Bronchial epithelial cell (primary cell): ENCODE measurements around the gene SLIT3. TPM values are rescaled to one million over a fixed set of nuclear protein-coding genes. Genes with fewer than 3 reads are reported as not detected.

Source experiments
- DNase-seq: peaks from one replicate; pipeline ENCODE4 v3.0.0-alpha.2; 2010; ENCODE audit warnings: low read depth
- FAIRE-seq: peaks from 2 replicates; lab custom pipeline; 2011; peaks lifted over from hg19 to GRCh38; lab: Jason Lieb, UNC
- H3K27me3 ChIP-seq: 2 replicates; pipeline ENCODE4 v1.5.1; 2011; ENCODE audit warnings: low read length; ENCODE audit not compliant: control insufficient read depth, insufficient read depth
- H3K36me3 ChIP-seq: 2 replicates; pipeline ENCODE4 v1.5.1; 2011; ENCODE audit warnings: low read length; ENCODE audit not compliant: control insufficient read depth, insufficient read depth
- H3K4me3 ChIP-seq: 2 replicates; pipeline ENCODE4 v1.5.1; 2011; ENCODE audit warnings: mild to moderate bottlenecking, low read depth, low read length, control low read depth
- CTCF ChIP-seq: IDR thresholded peaks from 2 replicates; pipeline ENCODE4 v1.5.1; 2011; ENCODE audit warnings: mild to moderate bottlenecking, moderate library complexity, low read length, control low read depth, inconsistent platforms; ENCODE audit not compliant: insufficient read depth, severe bottlenecking
- total RNA-seq: library from RNA; depleted of rRNA; stranded (reverse); fragments of >200 nt; gene quantifications from 2 replicates; pipeline ENCODE4 v1.2.1, GENCODE V29; 2014

SLIT3 gene
- total RNA-seq, 1 donor from 2014 or later: 0.79 TPM

GRCh38 chr5:168756453-168757391, 544.2 kb downstream of the SLIT3 start:
- Histone ChIP-seq H3K36me3 (no peaks in the 10 kb centered on the region), H3K4me3 (no peak overlapping the region), H3K27me3 (no peaks in the 10 kb centered on the region)
- no peak for FAIRE-seq
- no peak for DNase-seq
- TF ChIP-seq CTCF: no peak

- DNase-seq (no peak), FAIRE-seq (no peak)
- H3K36me3 ChIP-seq: no peaks in the 10 kb centered on the region
- no peaks in the 10 kb centered on the region for H3K27me3 ChIP-seq
- TF ChIP-seq CTCF: no peak
- no peak overlapping the region for H3K4me3 ChIP-seq
Measured at GRCh38 chr5:168755548-168756093, 545.3 kb downstream of the SLIT3 start.

GRCh38 chr5:168753691-168754254, 547.2 kb downstream of the SLIT3 start:
- no peaks in the 10 kb centered on the region for H3K36me3 ChIP-seq
- no peak overlapping the region for H3K4me3 ChIP-seq
- no peak for TF ChIP-seq CTCF
- no peak for DNase-seq
- no peak for FAIRE-seq
- H3K27me3 ChIP-seq: no peaks in the 10 kb centered on the region

- FAIRE-seq: no peak
- H3K36me3 ChIP-seq: no peaks in the 10 kb centered on the region
- no peak overlapping the region for H3K4me3 ChIP-seq
- no peak for DNase-seq
- H3K27me3 ChIP-seq: no peaks in the 10 kb centered on the region
- no peak for TF ChIP-seq CTCF
Measured at GRCh38 chr5:168752416-168753190, 548.3 kb downstream of the SLIT3 start.

GRCh38 chr5:168752012-168752411, 548.9 kb downstream of the SLIT3 start:
- no peak for TF ChIP-seq CTCF
- no peak for FAIRE-seq
- Histone ChIP-seq H3K27me3 (no peaks in the 10 kb centered on the region), H3K4me3 (no peak overlapping the region), H3K36me3 (no peaks in the 10 kb centered on the region)
- DNase-seq: no peak
